SU-DHL-6 (cell line): ENCODE measurements around the gene MCM5.

ENCODE experiments used
- CTCF ChIP-seq: fragments of 200-600 bp; sonication (generic); IDR thresholded peaks from one replicate; pipeline ENCODE4 v1.5.1; 2017; ENCODE audit warnings: antibody characterized with exemption, mild to moderate bottlenecking, low read length, moderate library complexity; ENCODE audit not compliant: insufficient read depth, poor library complexity, severe bottlenecking
- EZH2phosphoT487 ChIP-seq: fragments of 200-600 bp; sonication (generic), shearing (Covaris generic); conservative IDR thresholded peaks from 2 replicates; pipeline ENCODE4 v1.6.1; 2018; ENCODE audit warnings: mild to moderate bottlenecking, antibody characterized with exemption, low read length, moderate library complexity, mixed read lengths

- no peak for TF ChIP-seq CTCF
- TF ChIP-seq EZH2phosphoT487: no peak
Measured at GRCh38 chr22:35378621-35379020, 21.3 kb upstream of the MCM5 start.
